ENCODE measurements around the gene C1QA.

DNA sequence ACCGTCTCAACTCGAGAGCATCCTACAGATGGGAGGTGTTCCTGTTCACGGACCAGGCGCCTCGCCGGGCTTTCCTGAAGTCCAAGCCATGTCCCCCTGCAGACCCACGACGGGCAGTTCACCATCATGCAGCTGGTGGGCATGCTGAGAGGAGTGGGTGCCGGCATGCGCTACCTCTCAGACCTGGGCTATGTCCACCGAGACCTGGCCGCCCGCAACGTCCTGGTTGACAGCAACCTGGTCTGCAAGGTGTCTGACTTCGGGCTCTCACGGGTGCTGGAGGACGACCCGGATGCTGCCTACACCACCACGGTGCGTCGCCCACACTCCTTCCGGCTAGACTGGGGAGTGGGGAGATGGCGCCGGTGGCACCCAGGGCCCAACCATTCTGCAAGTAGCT, 37.7 kb upstream of the C1QA start:
- no peak for TF ChIP-seq EZH2 (IDR thresholded peaks at IDR 0.05; ENCODE audit: borderline replicate concordance, low read depth, low read length, severe bottlenecking)
- no peak for TF ChIP-seq CTCF (IDR thresholded peaks at IDR 0.05; ENCODE audit: borderline replicate concordance, extremely low read depth, low read length, poor library complexity, severe bottlenecking)
